ENCODE data around the gene DPT. TPM values are rescaled to one million over a fixed set of nuclear protein-coding genes. Genes with fewer than 3 reads are reported as not detected.
"Not testable (repeated sequence)": the region's sequence is repeated elsewhere in the genome, so short reads cannot be mapped to it uniquely, and the experiment has no call there.

Gene DPT
- polyA plus RNA-seq (2011; rRNA removed), result not detected in 2 replicates
- polyA minus RNA-seq (2011; rRNA and poly(A)+ RNA removed), result not detected in 2 replicates

GRCh38 chr1:168728473-168729404 lies at the start of gene DPT:
TSS of gene DPT (minus strand) at chr1:168729206. CDS start at chr1:168729174, 32 bp downstream.
- no peaks in the 10 kb centered on the region for H3K9me3 ChIP-seq (ENCODE audit: control insufficient read depth, insufficient read depth, low read length)
- POLR2A ChIA-PET, result no interaction called here
- DNase-seq (ENCODE audit: low read depth, low spot score), result no peak
- no peak within 1 kb of the TSS for H3K27ac ChIP-seq (ENCODE audit: low read depth, low read length)
- CTCF ChIA-PET, result no interaction called here
- no peaks in the 10 kb centered on the region for H3K27me3 ChIP-seq (ENCODE audit: control insufficient read depth, insufficient read depth, low read length)
- TF ChIP-seq CTCF (IDR thresholded peaks at IDR 0.05; ENCODE audit: low read depth, low read length), result no peak
- no peak within 1 kb of the TSS for H3K4me3 ChIP-seq (ENCODE audit: low read depth, low read length)

DNA sequence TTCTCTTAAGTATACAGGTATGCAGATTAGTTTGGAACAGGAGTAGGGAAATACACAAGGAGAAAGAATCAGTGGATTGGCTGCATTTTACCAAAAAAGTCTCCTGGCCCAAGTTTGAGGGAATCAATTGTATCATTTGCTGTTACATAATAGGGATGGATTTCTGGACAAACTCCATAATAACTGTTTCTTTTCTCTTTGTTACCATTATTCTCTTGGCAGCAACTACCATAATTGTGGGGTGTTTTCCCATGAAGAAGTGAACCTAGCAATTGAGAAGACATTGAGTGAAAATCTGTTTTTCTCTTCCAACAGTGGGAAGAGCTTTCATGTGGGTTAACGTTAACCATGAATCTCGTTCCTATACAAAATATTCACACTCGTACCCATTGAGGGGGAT lies 46.4 kb upstream of the DPT start:
- Histone ChIP-seq H3K27me3 (ENCODE audit: control insufficient read depth, insufficient read depth, low read length) (no peaks in the 10 kb centered on the region), H3K27ac (ENCODE audit: low read depth, low read length) (no peak overlapping the region), H3K4me3 (ENCODE audit: low read depth, low read length) (no peak overlapping the region), H3K9me3 (ENCODE audit: control insufficient read depth, insufficient read depth, low read length) (no peaks in the 10 kb centered on the region)
- POLR2A ChIA-PET, result no interaction called here
- CTCF ChIA-PET, result no interaction called here
- TF ChIP-seq CTCF (IDR thresholded peaks at IDR 0.05; ENCODE audit: low read depth, low read length), result no peak
- no peak for DNase-seq (ENCODE audit: low read depth, low spot score)

- CTCF ChIA-PET, result no interaction called here
- no peak for TF ChIP-seq CTCF (IDR thresholded peaks at IDR 0.05; ENCODE audit: low read depth, low read length)
- POLR2A ChIA-PET, result no interaction called here
These were observed 45.2 kb upstream of the DPT start for GRCh38 chr1:168774241-168774640.

GRCh38 chr1:168772428-168773060 lies 43.5 kb upstream of the DPT start:
- no peaks in the 10 kb centered on the region for H3K9me3 ChIP-seq (ENCODE audit: control insufficient read depth, insufficient read depth, low read length)
- H3K27ac ChIP-seq (ENCODE audit: low read depth, low read length), result no peak overlapping the region
- ChIA-PET POLR2A (no interaction called here), CTCF (interaction anchor here (0.9 kb wide), 1 partner anchor 430 kb away, joined by 3 read pairs; no protein-coding TSS in a partner anchor)
- H3K27me3 ChIP-seq (ENCODE audit: control insufficient read depth, insufficient read depth, low read length), result no peaks in the 10 kb centered on the region
- TF ChIP-seq CTCF (IDR thresholded peaks at IDR 0.05; ENCODE audit: low read depth, low read length), result no peak
- H3K4me3 ChIP-seq (ENCODE audit: low read depth, low read length), result no peak overlapping the region
- DNase-seq (ENCODE audit: low read depth, low spot score), result no peak

More at GRCh38 chr1:168774241-168774640, 45.2 kb upstream of the DPT start:
- H3K4me3 ChIP-seq (ENCODE audit: low read depth, low read length), result no peak overlapping the region
- H3K9me3 ChIP-seq (ENCODE audit: control insufficient read depth, insufficient read depth, low read length), result no peaks in the 10 kb centered on the region
- no peak for DNase-seq (ENCODE audit: low read depth, low spot score)
- no peaks in the 10 kb centered on the region for H3K27me3 ChIP-seq (ENCODE audit: control insufficient read depth, insufficient read depth, low read length)
- H3K27ac ChIP-seq (ENCODE audit: low read depth, low read length), result no peak overlapping the region

- no peak for TF ChIP-seq CTCF (IDR thresholded peaks at IDR 0.05; ENCODE audit: low read depth, low read length)
- H3K27me3 ChIP-seq (ENCODE audit: control insufficient read depth, insufficient read depth, low read length), result no peaks in the 10 kb centered on the region
- ChIA-PET POLR2A (no interaction called here), CTCF (no interaction called here)
- no peak overlapping the region for H3K4me3 ChIP-seq (ENCODE audit: low read depth, low read length)
- no peak for DNase-seq (ENCODE audit: low read depth, low spot score)
- no peak overlapping the region for H3K27ac ChIP-seq (ENCODE audit: low read depth, low read length)
- no peaks in the 10 kb centered on the region for H3K9me3 ChIP-seq (ENCODE audit: control insufficient read depth, insufficient read depth, low read length)
These were observed 42.2 kb upstream of the DPT start for GRCh38 chr1:168771104-168771630.

DNA sequence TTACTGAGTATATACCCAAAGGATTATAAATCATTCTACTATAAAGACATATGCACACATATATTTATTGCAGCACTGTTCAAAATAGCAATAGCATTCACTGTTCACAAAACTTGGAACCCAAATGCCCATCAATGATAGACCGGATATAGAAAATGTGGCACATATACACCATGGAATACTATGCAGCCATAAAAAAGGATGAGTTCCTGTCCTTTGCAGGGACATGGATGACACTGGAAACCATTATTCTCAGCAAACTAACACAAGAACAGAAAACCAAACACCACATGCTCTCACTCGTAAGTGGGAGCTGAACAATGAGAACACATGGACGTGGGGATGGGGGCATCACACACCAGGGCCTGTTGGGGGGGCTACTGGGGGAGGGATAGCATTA lies 40.9 kb upstream of the DPT start:
- H3K9me3 ChIP-seq (ENCODE audit: control insufficient read depth, insufficient read depth, low read length); H3K27ac ChIP-seq (ENCODE audit: low read depth, low read length); POLR2A ChIA-PET; H3K27me3 ChIP-seq (ENCODE audit: control insufficient read depth, insufficient read depth, low read length); CTCF ChIA-PET; DNase-seq (ENCODE audit: low read depth, low spot score); H3K4me3 ChIP-seq (ENCODE audit: low read depth, low read length): not testable (repeated sequence)
